ENCODE measurements around the gene UCK2.

The UCK2 gene

GRCh38 chr1:165845569-165845968 lies 18.2 kb downstream of the UCK2 start:
- Histone ChIP-seq H3K4me3 (ENCODE audit: control insufficient read depth in 1 of 7, extremely low read depth in 1 of 7, insufficient read depth in 4 of 7, low read depth in 2 of 7, low read length in 6 of 7) (no peak overlapping the region), H3K9me3 (ENCODE audit: control extremely low read depth in 1 of 5, control insufficient read depth in 4 of 5, insufficient read depth in 2 of 5, low read depth in 1 of 5, low read length in 4 of 5) (no peaks in the 10 kb centered on the region), H3K36me3 (ENCODE audit: control insufficient read depth in 4 of 4, insufficient read depth in 4 of 4, low read length in 3 of 4) (peaks cover 0 to 3% (median 0%) of the 10 kb centered on the region in 4 experiments), H3K4me1 (ENCODE audit: control extremely low read depth in 1 of 4, control insufficient read depth in 4 of 4, insufficient read depth in 4 of 4, low read length in 3 of 4) (peaks cover 9 to 48% (median 28%) of the 10 kb centered on the region in 4 experiments), H3K27me3 (replicated peaks in 2 of 5; ENCODE audit: control insufficient read depth in 4 of 5, insufficient read depth in 5 of 5, low read length in 4 of 5) (no peaks in the 10 kb centered on the region), H3K27ac (ENCODE audit: insufficient read depth in 1 of 2, low read depth in 1 of 2, low read length in 2 of 2, poor library complexity in 1 of 2, severe bottlenecking in 2 of 2) (no peak overlapping the region)
- CTCF ChIA-PET: interaction anchor here (0.7 to 1.9 kb wide), 4 partner anchors 17 to 179 kb away, joined by 3 to 6 read pairs (median 4); no protein-coding TSS in a partner anchor
- DNase-seq: no peak
- POLR2A ChIA-PET: no interaction called here
- WGBS (ENCODE audit: insufficient coverage): 100% methylated on average over 3 of the region's 3 CpGs

GRCh38 chr1:165845992-165846748 lies 18.8 kb downstream of the UCK2 start:
- WGBS (ENCODE audit: insufficient coverage): 100% methylated on average over 2 of the region's 2 CpGs
- Histone ChIP-seq H3K4me1 (ENCODE audit: control extremely low read depth in 1 of 4, control insufficient read depth in 4 of 4, insufficient read depth in 4 of 4, low read length in 3 of 4) (peaks cover 13 to 53% (median 32%) of the 10 kb centered on the region in 4 experiments), H3K27ac (ENCODE audit: insufficient read depth in 1 of 2, low read depth in 1 of 2, low read length in 2 of 2, poor library complexity in 1 of 2, severe bottlenecking in 2 of 2) (no peak overlapping the region), H3K27me3 (replicated peaks in 2 of 5; ENCODE audit: control insufficient read depth in 4 of 5, insufficient read depth in 5 of 5, low read length in 4 of 5) (no peaks in the 10 kb centered on the region), H3K9me3 (ENCODE audit: control extremely low read depth in 1 of 5, control insufficient read depth in 4 of 5, insufficient read depth in 2 of 5, low read depth in 1 of 5, low read length in 4 of 5) (no peaks in the 10 kb centered on the region), H3K4me3 (ENCODE audit: control insufficient read depth in 1 of 7, extremely low read depth in 1 of 7, insufficient read depth in 4 of 7, low read depth in 2 of 7, low read length in 6 of 7) (no peak overlapping the region), H3K36me3 (ENCODE audit: control insufficient read depth in 4 of 4, insufficient read depth in 4 of 4, low read length in 3 of 4) (peaks cover 0 to 3% (median 0%) of the 10 kb centered on the region in 4 experiments)
- peak in 2 of 3 donors; percentile 42 to 55 for DNase-seq
- ChIA-PET CTCF (interaction anchor here (0.7 to 1.4 kb wide), 2 partner anchors 76 to 180 kb away, joined by 3 read pairs; no protein-coding TSS in a partner anchor), POLR2A (no interaction called here)

- CTCF ChIA-PET: interaction anchor here (0.8 to 1.0 kb wide), 2 partner anchors 21 to 23 kb away, joined by 3 read pairs; no protein-coding TSS in a partner anchor
Observed at GRCh38 chr1:165847486-165847885, 20.1 kb downstream of the UCK2 start.

GRCh38 chr1:165849353-165850133 lies 22.1 kb downstream of the UCK2 start:
- Histone ChIP-seq H3K4me1 (ENCODE audit: control extremely low read depth in 1 of 4, control insufficient read depth in 4 of 4, insufficient read depth in 4 of 4, low read length in 3 of 4) (peaks cover 22 to 67% (median 32%) of the 10 kb centered on the region in 4 experiments), H3K9me3 (ENCODE audit: control extremely low read depth in 1 of 5, control insufficient read depth in 4 of 5, insufficient read depth in 2 of 5, low read depth in 1 of 5, low read length in 4 of 5) (no peaks in the 10 kb centered on the region), H3K27me3 (replicated peaks in 2 of 5; ENCODE audit: control insufficient read depth in 4 of 5, insufficient read depth in 5 of 5, low read length in 4 of 5) (no peaks in the 10 kb centered on the region), H3K27ac (ENCODE audit: insufficient read depth in 1 of 2, low read depth in 1 of 2, low read length in 2 of 2, poor library complexity in 1 of 2, severe bottlenecking in 2 of 2) (no peak overlapping the region), H3K4me3 (ENCODE audit: control insufficient read depth in 1 of 7, extremely low read depth in 1 of 7, insufficient read depth in 4 of 7, low read depth in 2 of 7, low read length in 6 of 7) (no peak overlapping the region), H3K36me3 (ENCODE audit: control insufficient read depth in 4 of 4, insufficient read depth in 4 of 4, low read length in 3 of 4) (peaks cover 0 to 2% (median 0%) of the 10 kb centered on the region in 4 experiments)
- ChIA-PET CTCF (interaction anchor here (1.7 kb wide), 1 partner anchor 35 kb away, joined by 4 read pairs; no protein-coding TSS in a partner anchor), POLR2A (no interaction called here)
- 81% methylated on average over 6 of the region's 7 CpGs for WGBS (ENCODE audit: insufficient coverage)
- no peak for DNase-seq

More at GRCh38 chr1:165847486-165847885, 20.1 kb downstream of the UCK2 start:
- DNase-seq: no peak
- peaks cover 0 to 1% (median 0%) of the 10 kb centered on the region in 4 experiments for H3K36me3 ChIP-seq (ENCODE audit: control insufficient read depth in 4 of 4, insufficient read depth in 4 of 4, low read length in 3 of 4)
- no peaks in the 10 kb centered on the region for H3K27me3 ChIP-seq (replicated peaks in 2 of 5; ENCODE audit: control insufficient read depth in 4 of 5, insufficient read depth in 5 of 5, low read length in 4 of 5)
- 100% methylated on average over 2 of the region's 3 CpGs for WGBS (ENCODE audit: insufficient coverage)
- POLR2A ChIA-PET: no interaction called here
- H3K9me3 ChIP-seq (ENCODE audit: control extremely low read depth in 1 of 5, control insufficient read depth in 4 of 5, insufficient read depth in 2 of 5, low read depth in 1 of 5, low read length in 4 of 5): no peaks in the 10 kb centered on the region
- H3K4me1 ChIP-seq (ENCODE audit: control extremely low read depth in 1 of 4, control insufficient read depth in 4 of 4, insufficient read depth in 4 of 4, low read length in 3 of 4): peaks cover 15 to 53% (median 30%) of the 10 kb centered on the region in 4 experiments
- no peak overlapping the region for H3K27ac ChIP-seq (ENCODE audit: insufficient read depth in 1 of 2, low read depth in 1 of 2, low read length in 2 of 2, poor library complexity in 1 of 2, severe bottlenecking in 2 of 2)
- no peak overlapping the region for H3K4me3 ChIP-seq (ENCODE audit: control insufficient read depth in 1 of 7, extremely low read depth in 1 of 7, insufficient read depth in 4 of 7, low read depth in 2 of 7, low read length in 6 of 7)

- Histone ChIP-seq H3K4me3 (ENCODE audit: control insufficient read depth in 1 of 7, extremely low read depth in 1 of 7, insufficient read depth in 4 of 7, low read depth in 2 of 7, low read length in 6 of 7) (peak overlapping the region in 4 of 7 experiments; percentile 14 to 55 (median 26)), H3K9me3 (ENCODE audit: control extremely low read depth in 1 of 5, control insufficient read depth in 4 of 5, insufficient read depth in 2 of 5, low read depth in 1 of 5, low read length in 4 of 5) (no peaks in the 10 kb centered on the region), H3K27ac (ENCODE audit: insufficient read depth in 1 of 2, low read depth in 1 of 2, low read length in 2 of 2, poor library complexity in 1 of 2, severe bottlenecking in 2 of 2) (no peak overlapping the region), H3K4me1 (ENCODE audit: control extremely low read depth in 1 of 4, control insufficient read depth in 4 of 4, insufficient read depth in 4 of 4, low read length in 3 of 4) (peaks cover 26 to 74% (median 38%) of the 10 kb centered on the region in 4 experiments), H3K27me3 (replicated peaks in 2 of 5; ENCODE audit: control insufficient read depth in 4 of 5, insufficient read depth in 5 of 5, low read length in 4 of 5) (no peaks in the 10 kb centered on the region), H3K36me3 (ENCODE audit: control insufficient read depth in 4 of 4, insufficient read depth in 4 of 4, low read length in 3 of 4) (peaks cover 0 to 2% (median 0%) of the 10 kb centered on the region in 4 experiments)
- POLR2A ChIA-PET: interaction anchor here (0.7 to 1.1 kb wide), 2 partner anchors 22 to 153 kb away, joined by 3 read pairs; partner anchors contain the start of gene ALDH9A1
- WGBS (ENCODE audit: insufficient coverage): 29% methylated on average over 2 of the region's 4 CpGs
- CTCF ChIA-PET: interaction anchor here (1.0 to 1.7 kb wide), 4 partner anchors 9 to 136 kb away, joined by 3 to 4 read pairs (median 4); no protein-coding TSS in a partner anchor
- peak; percentile 39 to 84 (median 79) for DNase-seq
Observed at GRCh38 chr1:165851034-165851658, 23.7 kb downstream of the UCK2 start.

- WGBS (ENCODE audit: insufficient coverage): no CpG with 5 or more reads among the region's 2 CpGs
Observed at GRCh38 chr1:165852871-165853270, 25.5 kb downstream of the UCK2 start.

More at GRCh38 chr1:165852871-165853270, 25.5 kb downstream of the UCK2 start:
- no peaks in the 10 kb centered on the region for H3K9me3 ChIP-seq (ENCODE audit: control extremely low read depth in 1 of 5, control insufficient read depth in 4 of 5, insufficient read depth in 2 of 5, low read depth in 1 of 5, low read length in 4 of 5)
- H3K27ac ChIP-seq (ENCODE audit: insufficient read depth in 1 of 2, low read depth in 1 of 2, low read length in 2 of 2, poor library complexity in 1 of 2, severe bottlenecking in 2 of 2): no peak overlapping the region
- DNase-seq: no peak
- ChIA-PET POLR2A (no interaction called here), CTCF (interaction anchor here (0.9 to 1.4 kb wide), 2 partner anchors 9 to 10 kb away, joined by 3 read pairs; no protein-coding TSS in a partner anchor)
- no peak overlapping the region for H3K4me3 ChIP-seq (ENCODE audit: control insufficient read depth in 1 of 7, extremely low read depth in 1 of 7, insufficient read depth in 4 of 7, low read depth in 2 of 7, low read length in 6 of 7)
- peaks cover 0 to 2% (median 0%) of the 10 kb centered on the region in 4 experiments for H3K36me3 ChIP-seq (ENCODE audit: control insufficient read depth in 4 of 4, insufficient read depth in 4 of 4, low read length in 3 of 4)
- H3K4me1 ChIP-seq (ENCODE audit: control extremely low read depth in 1 of 4, control insufficient read depth in 4 of 4, insufficient read depth in 4 of 4, low read length in 3 of 4): peaks cover 26 to 85% (median 43%) of the 10 kb centered on the region in 4 experiments
- H3K27me3 ChIP-seq (replicated peaks in 2 of 5; ENCODE audit: control insufficient read depth in 4 of 5, insufficient read depth in 5 of 5, low read length in 4 of 5): no peaks in the 10 kb centered on the region

All from common myeloid progenitor, CD34-positive (primary cell).